ENCODE results near the gene CALR.

Gene CALR

GRCh38 chr19:12983542-12984142 lies 45.2 kb downstream of the CALR start:
- peak in 1 of 2 experiments; percentile 80 for DNase-seq

- DNase-seq = no peak
These were observed 45.8 kb downstream of the CALR start for GRCh38 chr19:12984143-12984627.

DNA sequence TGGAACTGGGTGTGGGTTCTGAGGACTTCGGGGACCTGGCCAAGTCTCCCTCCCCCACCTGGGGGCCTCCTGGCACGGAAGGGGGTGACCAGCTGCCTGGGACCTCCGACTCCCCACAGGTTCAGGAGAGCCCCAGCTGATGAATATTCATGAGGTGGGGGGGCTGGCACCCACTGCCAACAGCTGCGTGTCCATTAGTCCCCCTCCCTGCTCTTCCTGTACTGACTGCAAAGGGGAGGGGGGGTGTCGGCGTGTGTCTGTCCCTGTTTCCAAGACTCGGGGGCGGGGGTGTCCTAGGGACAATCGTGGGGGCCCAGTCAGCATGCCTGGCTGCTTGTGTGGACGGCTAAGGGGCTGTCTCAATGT lies 46.3 kb downstream of the CALR start:
- no peak for DNase-seq

DNA sequence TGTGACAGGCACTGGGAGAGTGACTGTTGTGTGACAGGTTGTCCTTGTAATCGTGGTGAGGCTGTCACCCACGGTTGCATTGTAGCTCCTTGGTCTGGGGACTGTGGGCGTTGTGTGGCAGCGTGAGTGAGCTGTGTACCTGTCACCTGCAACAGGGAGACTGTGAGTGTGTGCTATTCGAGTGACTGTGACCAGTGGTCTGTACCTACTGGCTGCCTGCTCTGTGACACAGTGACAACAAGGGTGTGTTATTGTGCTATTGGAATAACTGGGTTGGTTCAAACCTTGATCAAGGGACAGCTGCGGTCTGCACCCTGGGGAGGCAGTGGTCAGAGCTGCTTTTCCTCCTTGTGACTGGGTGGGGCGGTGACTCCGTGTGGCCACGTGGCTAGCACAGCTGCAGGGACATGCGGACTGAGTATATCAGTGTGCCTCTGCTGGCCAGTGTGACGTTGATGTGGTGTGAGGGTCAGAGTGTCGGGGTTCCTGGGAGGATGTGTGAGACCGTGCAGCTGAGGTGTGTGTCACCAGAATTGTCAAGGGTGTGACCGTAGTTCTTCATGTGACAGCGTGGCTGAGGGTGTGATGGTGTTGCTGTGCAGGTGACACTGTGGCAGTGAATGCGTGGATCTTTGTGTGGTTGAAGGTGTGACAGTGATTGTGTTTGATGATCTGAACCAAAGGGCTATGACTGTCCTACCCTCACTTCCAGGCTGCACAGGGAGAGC lies 46.8 kb downstream of the CALR start:
- DNase-seq = no peak

GRCh38 chr19:12986726-12987125 lies 48.3 kb downstream of the CALR start:
- DNase-seq = no peak

DNA sequence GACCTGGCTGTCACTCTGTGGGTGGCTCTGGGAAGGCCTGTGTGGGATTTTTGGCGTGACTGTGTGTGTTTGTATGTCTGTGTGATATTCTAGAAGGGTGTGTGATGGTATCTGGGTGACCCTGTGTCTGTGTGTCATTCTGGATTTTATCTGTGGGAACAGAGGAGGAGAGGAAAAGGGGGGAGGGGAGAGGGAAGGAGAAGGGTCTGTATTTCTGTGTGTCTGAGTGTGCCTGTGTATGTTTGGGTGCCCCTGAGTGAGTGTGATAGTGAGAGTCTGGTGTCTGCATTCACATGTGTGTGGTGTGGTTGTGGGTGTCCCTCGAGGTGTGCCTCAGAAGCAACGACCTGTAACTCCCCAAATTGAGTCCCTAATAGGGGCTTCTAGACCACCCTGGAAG lies 48.8 kb downstream of the CALR start:
- DNase-seq = no peak

- no peak for DNase-seq
These were observed 49.4 kb downstream of the CALR start for GRCh38 chr19:12987781-12988180.

- DNase-seq = no peak
These were observed 52.0 kb downstream of the CALR start for GRCh38 chr19:12990431-12990830.

GRCh38 chr19:12990853-12991252 lies 52.4 kb downstream of the CALR start:
- no peak for DNase-seq

DNA sequence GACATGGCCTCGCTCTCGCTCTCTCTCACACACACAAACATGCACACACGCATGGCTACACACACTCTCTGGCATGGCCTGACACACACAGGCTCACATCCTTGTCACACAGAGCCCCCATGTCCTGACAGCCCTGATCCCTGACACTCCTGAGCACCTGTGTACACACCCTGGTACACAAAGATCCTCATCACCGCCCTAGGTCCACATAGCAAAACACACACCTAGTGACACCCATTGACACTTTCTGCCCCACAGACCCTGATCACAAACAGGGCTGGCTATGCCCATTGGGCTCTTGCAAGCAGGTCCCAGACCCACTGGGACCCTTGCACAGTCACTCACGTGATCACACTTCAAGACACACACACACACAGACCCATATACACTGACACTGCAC lies 52.9 kb downstream of the CALR start:
- no peak for DNase-seq

DNA sequence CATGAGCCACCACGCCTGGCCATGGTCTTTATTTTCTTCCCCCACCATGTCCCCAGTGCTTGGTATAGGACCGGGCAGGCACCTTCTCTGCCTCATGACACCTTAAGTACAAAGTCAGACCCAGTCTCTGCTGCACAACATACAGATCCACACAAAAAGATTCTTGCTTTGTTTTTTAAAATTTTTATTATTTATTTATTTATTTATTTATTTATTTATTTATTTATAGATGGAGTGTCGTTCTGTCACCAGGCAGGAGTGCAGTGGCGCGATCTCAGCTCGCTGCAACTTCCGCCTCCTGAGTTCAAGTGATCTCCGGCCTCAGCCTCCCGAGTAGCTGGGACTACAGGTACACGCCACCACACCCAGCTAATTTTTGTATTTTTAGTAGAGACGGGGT lies 54.3 kb downstream of the CALR start:
- no peak for DNase-seq

- DNase-seq = no peak
These were observed 55.2 kb downstream of the CALR start for GRCh38 chr19:12993562-12993961.
